ENCODE results near the gene LYPD1.

The LYPD1 gene

DNA sequence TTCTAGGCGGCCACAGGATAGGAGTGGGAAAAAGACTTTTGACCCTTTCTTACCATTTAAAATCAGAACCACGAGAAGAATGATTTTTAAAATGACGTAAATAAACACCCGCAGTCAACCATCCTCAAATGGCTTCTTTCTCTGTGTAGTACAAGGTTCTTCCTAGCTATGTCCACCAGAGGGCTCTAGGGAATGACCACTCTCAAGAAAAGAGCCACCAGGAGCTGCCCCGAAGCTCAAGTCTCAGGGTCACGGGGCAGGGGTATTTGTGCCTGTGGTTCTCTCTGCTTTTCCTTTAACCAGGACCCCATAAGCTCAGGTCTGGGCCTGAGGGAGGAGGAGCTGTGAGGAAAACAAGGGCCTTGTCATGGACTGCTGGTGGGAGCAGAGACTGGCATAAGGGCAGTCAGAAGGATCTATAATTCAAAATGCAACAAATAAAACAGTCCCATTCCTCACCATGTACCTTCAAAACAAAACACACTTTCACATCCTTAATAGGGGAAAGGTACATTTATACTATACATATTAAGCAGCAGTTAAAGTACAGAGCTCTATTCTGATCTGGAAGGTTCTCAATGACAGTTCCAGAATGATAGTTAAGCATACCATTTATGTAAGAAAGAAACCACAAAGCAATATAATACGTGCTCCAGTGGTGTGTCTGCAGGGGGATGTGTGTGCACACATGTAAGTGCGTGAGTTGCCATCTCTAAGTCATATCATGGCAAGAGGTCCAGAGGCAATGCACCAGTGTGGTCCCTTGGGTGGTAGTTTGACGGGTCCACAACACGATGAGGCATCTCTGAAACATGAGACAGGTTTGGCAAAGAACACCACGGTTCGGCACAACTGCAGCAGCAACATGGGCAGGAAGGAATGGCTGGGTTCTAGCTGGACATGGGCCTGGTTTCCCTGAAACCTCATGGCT, 18.6 kb downstream of the LYPD1 start:
- ChIA-PET POLR2A (interaction anchor here (0.5 to 0.7 kb wide), 2 partner anchors 9 to 617 kb away, joined by 3 to 4 read pairs; no protein-coding TSS in a partner anchor), CTCF (interaction anchor here (0.7 to 4.3 kb wide), 25 partner anchors 9 to 1193 kb away, joined by 3 to 19 read pairs (median 4); no protein-coding TSS in a partner anchor)
- no peak for DNase-seq (ENCODE audit: low read depth, low spot score)
- TF ChIP-seq, protein P1, sequence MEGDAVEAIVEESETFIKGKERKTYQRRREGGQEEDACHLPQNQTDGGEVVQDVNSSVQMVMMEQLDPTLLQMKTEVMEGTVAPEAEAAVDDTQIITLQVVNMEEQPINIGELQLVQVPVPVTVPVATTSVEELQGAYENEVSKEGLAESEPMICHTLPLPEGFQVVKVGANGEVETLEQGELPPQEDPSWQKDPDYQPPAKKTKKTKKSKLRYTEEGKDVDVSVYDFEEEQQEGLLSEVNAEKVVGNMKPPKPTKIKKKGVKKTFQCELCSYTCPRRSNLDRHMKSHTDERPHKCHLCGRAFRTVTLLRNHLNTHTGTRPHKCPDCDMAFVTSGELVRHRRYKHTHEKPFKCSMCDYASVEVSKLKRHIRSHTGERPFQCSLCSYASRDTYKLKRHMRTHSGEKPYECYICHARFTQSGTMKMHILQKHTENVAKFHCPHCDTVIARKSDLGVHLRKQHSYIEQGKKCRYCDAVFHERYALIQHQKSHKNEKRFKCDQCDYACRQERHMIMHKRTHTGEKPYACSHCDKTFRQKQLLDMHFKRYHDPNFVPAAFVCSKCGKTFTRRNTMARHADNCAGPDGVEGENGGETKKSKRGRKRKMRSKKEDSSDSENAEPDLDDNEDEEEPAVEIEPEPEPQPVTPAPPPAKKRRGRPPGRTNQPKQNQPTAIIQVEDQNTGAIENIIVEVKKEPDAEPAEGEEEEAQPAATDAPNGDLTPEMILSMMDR (IDR thresholded peaks at IDR 0.05; ENCODE audit: insufficient read depth, low read length, missing control alignments) = peak; percentile 50
- H3K4me3 ChIP-seq (ENCODE audit: low read depth, low read length) = no peak overlapping the region

DNA sequence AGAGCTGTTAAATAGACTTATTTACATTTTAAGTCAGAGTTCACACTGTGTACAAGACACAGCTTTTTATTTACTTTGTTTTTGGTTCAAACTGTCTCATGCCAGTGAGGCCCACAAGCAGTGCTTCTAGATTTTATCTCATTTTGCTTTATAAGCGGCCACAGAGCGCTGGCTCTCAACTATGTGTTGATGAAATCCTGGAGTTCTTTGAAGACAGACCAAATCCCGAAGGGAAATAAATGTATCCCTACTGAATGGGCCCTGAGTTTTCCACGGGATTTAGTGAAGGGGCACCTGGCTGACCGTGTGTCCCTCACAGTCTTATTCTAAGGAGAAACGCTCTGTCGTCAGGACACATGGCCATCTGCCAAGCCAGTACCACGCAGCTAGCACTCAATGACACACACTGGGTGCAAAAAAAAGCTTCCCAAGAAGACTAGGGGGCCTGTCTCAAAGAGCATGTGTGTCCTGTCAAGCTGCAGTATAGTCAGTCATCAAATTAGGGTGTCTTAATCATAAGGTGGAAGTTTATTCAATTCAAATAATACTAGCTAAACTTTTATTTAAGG, 23.4 kb downstream of the LYPD1 start:
- H3K4me3 ChIP-seq (ENCODE audit: low read depth, low read length) = no peak overlapping the region
- DNase-seq (ENCODE audit: low read depth, low spot score) = no peak
- POLR2A ChIA-PET = no interaction called here
- TF ChIP-seq, protein P1 (IDR thresholded peaks at IDR 0.05; ENCODE audit: insufficient read depth, low read length, missing control alignments) = no peak
- CTCF ChIA-PET = interaction anchor here (0.6 to 1.8 kb wide), 4 partner anchors 10 to 99 kb away, joined by 3 to 7 read pairs (median 3); no protein-coding TSS in a partner anchor

DNA sequence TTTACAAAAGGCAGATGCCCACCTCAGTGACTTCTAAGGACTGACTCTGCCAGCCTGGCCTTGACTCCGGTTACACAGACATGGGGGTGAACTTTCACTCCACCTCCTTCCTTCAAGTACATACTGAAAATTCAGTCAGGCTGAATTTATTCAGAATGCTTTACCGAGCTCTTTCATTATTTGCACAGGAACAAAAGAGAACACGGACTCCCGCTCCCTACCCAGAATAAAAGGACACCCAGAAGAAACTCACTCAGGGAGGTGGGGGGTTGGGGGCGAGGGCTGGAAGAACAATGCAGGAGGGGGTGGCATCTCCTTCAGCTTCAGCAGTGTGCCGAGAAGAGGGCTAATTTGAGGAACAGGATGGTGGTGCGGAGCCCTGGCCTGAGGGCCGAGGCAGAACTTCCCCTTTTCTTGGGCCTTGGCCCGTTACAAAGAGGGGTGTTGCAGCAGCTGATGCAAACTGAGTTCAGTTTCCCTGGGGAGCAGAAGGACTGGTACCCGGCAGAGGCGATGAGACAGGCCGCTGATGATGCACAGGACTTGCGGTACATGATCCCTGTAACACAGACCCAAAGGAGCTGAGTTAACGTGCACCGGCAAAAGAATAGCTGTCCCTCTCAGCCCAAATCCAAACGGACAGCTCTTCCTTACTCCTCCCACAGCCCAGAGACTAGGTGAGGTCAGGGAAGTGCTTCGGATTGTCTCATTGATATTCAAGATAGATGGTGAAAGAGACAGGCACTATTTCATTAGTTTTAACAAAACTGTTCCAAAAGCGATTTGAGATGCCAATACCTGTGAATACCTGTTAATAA, 24.1 kb downstream of the LYPD1 start:
- no peak overlapping the region for H3K4me3 ChIP-seq (ENCODE audit: low read depth, low read length)
- no peak for DNase-seq (ENCODE audit: low read depth, low spot score)
- TF ChIP-seq, protein P1 (IDR thresholded peaks at IDR 0.05; ENCODE audit: insufficient read depth, low read length, missing control alignments) = no peak
- CTCF ChIA-PET = interaction anchor here (1.2 kb wide), 1 partner anchor 98 kb away, joined by 3 read pairs; no protein-coding TSS in a partner anchor
- POLR2A ChIA-PET = no interaction called here

DNA sequence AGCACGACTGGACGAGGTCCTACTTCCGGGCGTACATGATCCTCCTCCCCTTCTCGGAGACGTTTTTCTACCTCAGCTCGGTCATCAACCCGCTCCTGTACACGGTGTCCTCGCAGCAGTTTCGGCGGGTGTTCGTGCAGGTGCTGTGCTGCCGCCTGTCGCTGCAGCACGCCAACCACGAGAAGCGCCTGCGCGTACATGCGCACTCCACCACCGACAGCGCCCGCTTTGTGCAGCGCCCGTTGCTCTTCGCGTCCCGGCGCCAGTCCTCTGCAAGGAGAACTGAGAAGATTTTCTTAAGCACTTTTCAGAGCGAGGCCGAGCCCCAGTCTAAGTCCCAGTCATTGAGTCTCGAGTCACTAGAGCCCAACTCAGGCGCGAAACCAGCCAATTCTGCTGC, 24.8 kb downstream of the LYPD1 start:
- no peak for DNase-seq (ENCODE audit: low read depth, low spot score)
- CTCF ChIA-PET = no interaction called here
- POLR2A ChIA-PET = no interaction called here
- no peak overlapping the region for H3K4me3 ChIP-seq (ENCODE audit: low read depth, low read length)
- TF ChIP-seq, protein P1 (IDR thresholded peaks at IDR 0.05; ENCODE audit: insufficient read depth, low read length, missing control alignments) = no peak

DNA sequence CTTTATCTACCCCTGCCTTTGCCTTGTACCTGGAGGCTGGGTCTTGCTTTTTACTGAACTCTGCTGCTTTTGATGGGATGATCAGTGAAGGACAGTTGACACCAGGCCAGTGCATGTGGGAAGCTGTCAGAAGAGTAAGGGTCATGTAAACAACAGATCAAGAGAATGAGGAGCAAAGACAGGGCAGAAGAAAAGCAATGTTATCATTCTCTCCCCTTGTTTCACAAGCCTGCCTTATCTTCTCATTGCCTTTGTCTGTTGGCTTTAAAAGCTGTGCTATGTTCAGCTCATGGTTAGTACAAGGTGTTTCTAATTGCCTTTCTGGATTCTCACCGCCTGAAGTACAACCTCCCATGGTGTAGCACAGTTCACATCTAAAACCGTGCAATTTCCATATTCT, 27.6 kb downstream of the LYPD1 start:
- DNase-seq (ENCODE audit: low read depth, low spot score) = no peak
- TF ChIP-seq, protein P1 (IDR thresholded peaks at IDR 0.05; ENCODE audit: insufficient read depth, low read length, missing control alignments) = no peak
- no peak overlapping the region for H3K4me3 ChIP-seq (ENCODE audit: low read depth, low read length)
- CTCF ChIA-PET = interaction anchor here (2.8 kb wide), 1 partner anchor 9 kb away, joined by 11 read pairs; no protein-coding TSS in a partner anchor
- POLR2A ChIA-PET = interaction anchor here (1.1 kb wide), 1 partner anchor 9 kb away, joined by 4 read pairs; no protein-coding TSS in a partner anchor

Measured in AG04449 (cell line).